ENCODE data around the gene PCDHA5.

PCDHA5 gene

DNA sequence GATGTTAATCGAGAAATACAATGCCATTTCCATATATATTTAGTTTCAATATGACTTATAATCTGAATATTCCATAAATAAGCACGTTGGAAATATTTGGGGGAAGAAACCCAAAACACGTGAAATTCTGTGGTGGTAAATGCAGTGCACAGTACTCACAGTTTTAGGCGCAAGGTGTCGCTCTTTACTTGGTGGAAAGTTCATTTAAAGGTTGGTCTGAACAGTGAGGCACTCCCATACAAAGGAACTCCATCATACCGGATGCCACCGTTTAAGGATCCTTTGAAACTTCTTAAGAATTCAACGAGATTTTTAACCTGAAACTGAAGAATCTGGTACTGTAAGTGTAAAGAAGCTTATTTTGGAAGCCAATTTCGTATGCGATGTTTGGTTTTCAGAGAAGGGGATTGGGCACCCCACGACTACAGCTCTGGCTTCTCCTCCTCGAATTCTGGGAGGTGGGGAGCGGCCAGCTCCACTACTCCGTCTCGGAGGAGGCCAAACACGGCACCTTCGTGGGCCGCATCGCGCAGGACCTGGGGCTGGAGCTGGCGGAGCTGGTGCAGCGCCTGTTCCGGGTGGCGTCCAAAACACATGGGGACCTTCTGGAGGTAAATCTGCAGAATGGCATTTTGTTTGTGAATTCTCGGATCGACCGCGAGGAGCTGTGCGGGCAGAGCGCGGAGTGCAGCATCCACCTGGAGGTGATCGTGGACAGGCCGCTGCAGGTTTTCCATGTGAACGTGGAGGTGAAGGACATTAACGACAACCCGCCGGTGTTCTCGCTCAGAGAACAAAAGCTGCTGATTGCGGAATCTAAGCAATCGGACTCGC is 47.5 kb downstream of the PCDHA5 start, which contains the start of gene PCDHA11:
PCDHA11 (plus strand) TSS at position 237 of the 834 bp plus-strand sequence; CDS start at position 384, 147 bp downstream.
- no peak for DNase-seq

DNA sequence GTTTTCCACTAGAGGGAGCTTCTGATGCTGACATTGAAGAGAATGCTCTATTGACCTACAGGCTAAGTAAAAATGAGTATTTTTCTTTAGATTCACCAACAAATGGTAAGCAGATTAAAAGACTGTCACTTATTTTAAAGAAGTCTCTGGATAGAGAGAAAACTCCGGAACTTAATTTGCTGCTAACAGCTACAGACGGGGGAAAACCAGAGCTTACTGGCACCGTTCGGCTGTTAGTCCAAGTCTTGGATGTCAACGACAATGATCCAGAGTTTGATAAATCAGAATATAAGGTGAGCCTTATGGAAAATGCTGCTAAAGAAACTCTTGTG is 48.1 kb downstream of the PCDHA5 start:
- no peak for DNase-seq

DNA sequence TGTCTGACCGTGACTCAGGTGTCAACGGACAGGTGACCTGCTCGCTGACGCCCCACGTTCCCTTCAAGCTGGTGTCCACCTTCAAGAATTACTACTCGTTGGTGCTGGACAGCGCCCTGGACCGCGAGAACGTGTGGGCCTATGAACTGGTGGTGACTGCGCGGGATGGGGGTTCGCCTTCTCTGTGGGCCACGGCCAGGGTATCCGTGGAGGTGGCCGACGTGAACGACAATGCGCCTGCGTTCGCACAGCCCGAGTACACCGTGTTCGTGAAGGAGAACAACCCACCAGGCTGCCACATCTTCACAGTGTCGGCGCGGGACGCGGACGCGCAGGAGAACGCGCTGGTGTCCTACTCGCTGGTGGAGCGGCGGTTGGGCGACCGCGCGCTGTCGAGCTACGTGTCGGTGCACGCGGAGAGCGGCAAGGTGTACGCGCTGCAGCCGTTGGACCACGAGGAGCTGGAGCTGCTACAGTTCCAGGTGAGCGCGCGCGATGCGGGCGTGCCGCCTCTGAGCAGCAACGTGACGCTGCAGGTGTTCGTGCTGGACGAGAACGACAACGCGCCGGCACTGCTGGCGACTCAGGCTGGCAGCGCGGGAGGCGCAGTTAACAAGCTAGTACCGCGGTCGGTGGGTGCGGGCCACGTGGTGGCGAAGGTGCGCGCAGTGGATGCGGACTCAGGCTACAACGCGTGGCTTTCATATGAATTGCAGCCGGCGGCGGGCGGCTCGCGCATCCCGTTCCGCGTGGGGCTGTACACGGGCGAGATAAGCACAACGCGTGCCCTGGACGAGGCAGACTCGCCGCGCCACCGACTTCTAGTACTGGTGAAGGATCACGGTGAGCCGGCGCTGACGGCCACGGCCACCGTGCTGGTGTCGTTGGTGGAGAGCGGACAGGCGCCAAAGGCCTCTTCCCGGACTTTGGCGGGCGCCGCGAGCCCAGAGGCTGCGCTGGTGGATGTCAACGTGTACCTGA is 49.1 kb downstream of the PCDHA5 start:
- DNase-seq = no peak
